Neural cell (in vitro differentiated cells): ENCODE results near the gene SGCD. TPM values are rescaled to one million over a fixed set of nuclear protein-coding genes. Genes with fewer than 3 reads are reported as not detected.

ENCODE experiments used
- H2AFZ ChIP-seq: fragments of 200-600, 300-800 bp; sonication (generic), shearing (Covaris generic); 2 replicates; pipeline ENCODE4 v1.6.0; 2014; ENCODE audit warnings: low read depth, mild to moderate bottlenecking, antibody characterized with exemption, low read length, moderate library complexity
- H3F3A ChIP-seq: fragments of 200-600 bp; shearing (Covaris generic); 2 replicates; pipeline ENCODE4 v1.6.1; 2016; ENCODE audit warnings: mild to moderate bottlenecking, moderate library complexity, mixed read lengths, antibody characterized with exemption, low read length; ENCODE audit not compliant: insufficient read depth, poor library complexity, severe bottlenecking
- H3K27ac ChIP-seq: fragments of 200-600, 300-800 bp; sonication (generic), shearing (Covaris generic); 2 replicates; pipeline ENCODE4 v1.5.1; 2014; ENCODE audit warnings: mild to moderate bottlenecking, low read length, moderate library complexity
- H3K27me3 ChIP-seq: fragments of 300-800, 200-600 bp; sonication (generic), shearing (Covaris generic); 2 replicates; pipeline ENCODE4 v1.6.0; 2014; ENCODE audit warnings: mild to moderate bottlenecking, low read depth, low read length, moderate library complexity; ENCODE audit not compliant: insufficient read depth
- H3K36me3 ChIP-seq: fragments of 300-800, 200-600 bp; sonication (generic), shearing (Covaris generic); 2 replicates; pipeline ENCODE4 v1.5.1; 2014; ENCODE audit warnings: mild to moderate bottlenecking, antibody characterized with exemption, low read length, moderate library complexity; ENCODE audit not compliant: insufficient read depth
- H3K4me2 ChIP-seq: fragments of 300-800, 200-600 bp; sonication (generic), shearing (Covaris generic); 2 replicates; pipeline ENCODE4 v1.6.0; 2014; ENCODE audit warnings: mild to moderate bottlenecking, low read length
- H3K4me3 ChIP-seq: fragments of 300-800, 200-600 bp; sonication (generic), shearing (Covaris generic); 2 replicates; pipeline ENCODE4 v1.5.1; 2014; ENCODE audit warnings: mild to moderate bottlenecking, low read length, moderate library complexity
- H3K79me2 ChIP-seq: fragments of 200-600 bp; shearing (Covaris generic); replicated peaks from 2 replicates; pipeline ENCODE4 v1.6.0; 2014; ENCODE audit warnings: mild to moderate bottlenecking, low read length, moderate library complexity; ENCODE audit not compliant: insufficient read depth
- H3K9ac ChIP-seq: fragments of 300-800, 200-600 bp; sonication (generic), shearing (Covaris generic); 2 replicates; pipeline ENCODE4 v1.6.1; 2016; ENCODE audit warnings: mild to moderate bottlenecking, low read length, mixed read lengths
- H3K9me2 ChIP-seq: fragments of 200-600 bp; shearing (Covaris generic); 2 replicates; pipeline ENCODE4 v1.6.1; 2016; ENCODE audit warnings: mild to moderate bottlenecking, low read length, mixed read lengths; ENCODE audit not compliant: insufficient read depth
- H3K9me3 ChIP-seq: fragments of 200-600, 300-800 bp; sonication (generic), shearing (Covaris generic); 2 replicates; pipeline ENCODE4 v1.6.1; 2016; ENCODE audit warnings: mild to moderate bottlenecking, mixed run types, low read length, moderate library complexity, mixed read lengths
- H4K20me1 ChIP-seq: fragments of 200-600 bp; shearing (Covaris generic); 2 replicates; pipeline ENCODE4 v1.6.1; 2016; ENCODE audit warnings: mild to moderate bottlenecking, mixed run types; ENCODE audit not compliant: insufficient read depth
- CTCF ChIP-seq: fragments of 450-650 bp; IDR thresholded peaks from 2 replicates; pipeline ENCODE4 v1.5.1; 2014; ENCODE audit warnings: antibody characterized with exemption, mild to moderate bottlenecking, moderate library complexity; ENCODE audit not compliant: poor library complexity, severe bottlenecking
- EP300 ChIP-seq: fragments of 450-650 bp; conservative IDR thresholded peaks from 2 replicates; pipeline ENCODE4 v1.6.1; 2014; ENCODE audit warnings: antibody characterized with exemption, mild to moderate bottlenecking, moderate library complexity; ENCODE audit not compliant: poor library complexity, severe bottlenecking
- EZH2 ChIP-seq: fragments of 200-600, 300-800 bp; shearing (Covaris generic), sonication (generic); IDR thresholded peaks from 2 replicates; pipeline ENCODE4 v1.6.1; 2014; ENCODE audit warnings: antibody characterized with exemption, low read length, borderline replicate concordance, mild to moderate bottlenecking; ENCODE audit not compliant: insufficient read depth, poor library complexity, severe bottlenecking
- MXI1 ChIP-seq: fragments of 450-650 bp; conservative IDR thresholded peaks from 2 replicates; pipeline ENCODE4 v1.6.1; 2014; ENCODE audit warnings: antibody characterized with exemption, mild to moderate bottlenecking; ENCODE audit not compliant: poor library complexity, severe bottlenecking
- POLR2AphosphoS5 ChIP-seq: IDR thresholded peaks from 2 replicates; pipeline ENCODE4 v1.6.1; 2012
- RAD21 ChIP-seq: fragments of 450-650 bp; conservative IDR thresholded peaks from 2 replicates; pipeline ENCODE4 v1.6.1; 2014; ENCODE audit warnings: antibody characterized with exemption, mild to moderate bottlenecking, moderate library complexity
- REST ChIP-seq: IDR thresholded peaks from 2 replicates; pipeline ENCODE4 v1.6.1; 2012; ENCODE audit warnings: borderline replicate concordance
- SMC3 ChIP-seq: fragments of 450-650 bp; conservative IDR thresholded peaks from 2 replicates; pipeline ENCODE4 v1.6.1; 2014; ENCODE audit warnings: antibody characterized with exemption, mild to moderate bottlenecking, moderate library complexity; ENCODE audit not compliant: poor library complexity
- TAF1 ChIP-seq: IDR thresholded peaks from 2 replicates; pipeline ENCODE4 v1.6.1; 2012; ENCODE audit warnings: low read depth
- polyA plus RNA-seq: library from polyadenylated mRNA; depleted of rRNA; stranded (reverse); fragments of >200 nt; gene quantifications from 2 replicates; pipeline ENCODE4 v1.2.3, GENCODE V29; 2014

Gene SGCD
- polyA plus RNA-seq, 1 donor from 2014 or later, result 3.4 TPM

- no peak overlapping the region for H2AFZ ChIP-seq
- H3F3A ChIP-seq, result no peaks in the 10 kb centered on the region
- no peak for TF ChIP-seq CTCF
- TF ChIP-seq REST, result no peak
- no peak for TF ChIP-seq EP300
- TF ChIP-seq RAD21, result no peak
- no peak for TF ChIP-seq EZH2
- no peak for TF ChIP-seq TAF1
- no peak for TF ChIP-seq POLR2AphosphoS5
- no peak for TF ChIP-seq MXI1
- TF ChIP-seq SMC3, result no peak
- H3K4me2 ChIP-seq, result no peak overlapping the region
- no peaks in the 10 kb centered on the region for H3K36me3 ChIP-seq
- no peaks in the 10 kb centered on the region for H3K9me3 ChIP-seq
- no peaks in the 10 kb centered on the region for H3K9me2 ChIP-seq
- H3K4me3 ChIP-seq, result no peak overlapping the region
- H3K79me2 ChIP-seq, result no peaks in the 10 kb centered on the region
- H3K9ac ChIP-seq, result no peak overlapping the region
- H4K20me1 ChIP-seq, result no peaks in the 10 kb centered on the region
- no peak overlapping the region for H3K27ac ChIP-seq
- H3K27me3 ChIP-seq, result no peaks in the 10 kb centered on the region
Observed at GRCh38 chr5:156328766-156329165, 1.8 kb downstream of the SGCD start.

GRCh38 chr5:156329171-156329611 is 2.2 kb downstream of the SGCD start:
- Histone ChIP-seq H3K9ac (no peak overlapping the region), H3K27ac (no peak overlapping the region), H3F3A (no peaks in the 10 kb centered on the region), H3K4me3 (no peak overlapping the region), H4K20me1 (no peaks in the 10 kb centered on the region), H3K9me2 (no peaks in the 10 kb centered on the region), H3K27me3 (no peaks in the 10 kb centered on the region), H3K79me2 (no peaks in the 10 kb centered on the region), H2AFZ (no peak overlapping the region), H3K9me3 (no peaks in the 10 kb centered on the region), H3K4me2 (no peak overlapping the region), H3K36me3 (no peaks in the 10 kb centered on the region)
- TF ChIP-seq EP300 (no peak), RAD21 (no peak), REST (no peak), POLR2AphosphoS5 (no peak), TAF1 (no peak), EZH2 (no peak), SMC3 (no peak), MXI1 (no peak), CTCF (no peak)
